ENCODE results near the gene KIF19.

GRCh38 chr17:74353446-74354060 lies 27.5 kb downstream of the KIF19 start:
- TF ChIP-seq CTCF (IDR thresholded peaks at IDR 0.05) (no peak), POLR2A (IDR thresholded peaks at IDR 0.05) (no peak)
